B cell (primary cell): ENCODE measurements around the gene CHST2. TPM values are rescaled to one million over a fixed set of nuclear protein-coding genes. Genes with fewer than 3 reads are reported as not detected.

Experiments
- ATAC-seq: fragments of 200-7000 bp; cut with Tn5 transposase; one replicate; pipeline ENCODE4 v1.10.0; 2021; ENCODE audit warnings: low read depth, mild to moderate bottlenecking, moderate number of reproducible peaks, moderate library complexity
- CTCF ChIA-PET: fragments of 350-600 bp; sonication (Branson Sonifier 250); formaldehyde crosslinking; loops from one replicate; lab custom pipeline; 2021; ENCODE audit warnings: antibody characterized with exemption, inconsistent platforms; lab: Charles Lee
- POLR2A ChIA-PET: fragments of 350-600 bp; sonication (Branson Sonifier 250); formaldehyde crosslinking; loops from one replicate; lab custom pipeline; 2021; ENCODE audit warnings: antibody characterized with exemption; lab: Charles Lee
- DNase-seq: peaks from one replicate; pipeline ENCODE4 v3.0.0; 2013
- H2AFZ ChIP-seq: 2 replicates; pipeline ENCODE4 v1.6.1; 2012; ENCODE audit warnings: mild to moderate bottlenecking, low read depth, low read length; ENCODE audit not compliant: insufficient read depth, poor library complexity, severe bottlenecking
- H3K27ac ChIP-seq, 2 donors: 1 replicate in 1 of 2; 2 replicates in 1 of 2; pipeline ENCODE4 v1.5.1; 2012 to 2013; ENCODE audit warnings: low read length in 2 of 2, mild to moderate bottlenecking in 2 of 2, moderate library complexity in 1 of 2
- H3K27me3 ChIP-seq, 4 experiments: fragments of 200-600 bp in 1 of 4; sonication (generic) in 1 of 4; replicated peaks in 1 of 4; 1 replicate in 2 of 4; 2 replicates in 2 of 4; pipeline versions ENCODE4 v1.6.1 to v1.7.0; 2013 to 2016; ENCODE audit warnings: low read length in 3 of 4, mild to moderate bottlenecking in 2 of 4, mixed read lengths in 1 of 4, moderate library complexity in 1 of 4; ENCODE audit not compliant: insufficient read depth in 4 of 4, control insufficient read depth in 3 of 4; ENCODE audit errors: control extremely low read depth in 1 of 4
- H3K36me3 ChIP-seq, 2 experiments: replicated peaks in 1 of 2; 1 replicate in 1 of 2; 2 replicates in 1 of 2; pipeline versions ENCODE4 v1.6.1 to v1.7.1; 2013; ENCODE audit warnings: low read length in 1 of 2; ENCODE audit not compliant: insufficient read depth in 2 of 2, control insufficient read depth in 1 of 2; ENCODE audit errors: control extremely low read depth in 1 of 2, extremely low read depth in 1 of 2
- H3K4me1 ChIP-seq, 2 donors: fragments of 200-600 bp in 1 of 2; sonication (generic) in 1 of 2; 1 replicate in 1 of 2; 2 replicates in 1 of 2; pipeline versions ENCODE4 v1.5.1 to v1.6.1; 2013 to 2017; ENCODE audit warnings: low read length in 2 of 2; ENCODE audit not compliant: control insufficient read depth in 2 of 2, insufficient read depth in 2 of 2
- H3K4me2 ChIP-seq: replicated peaks from 2 replicates; pipeline ENCODE3; 2012; ENCODE audit warnings: mild to moderate bottlenecking, low read depth, low read length; ENCODE audit not compliant: poor library complexity, severe bottlenecking
- H3K4me3 ChIP-seq, 5 experiments: fragments of 200-600 bp in 1 of 5; sonication (generic) in 1 of 5; 1 replicate in 3 of 5; 2 replicates in 2 of 5; pipeline versions ENCODE4 v1.5.1 to v1.7.0; 2011 to 2016; ENCODE audit warnings: low read length in 4 of 5, mild to moderate bottlenecking in 4 of 5, low read depth in 2 of 5, control low read depth in 1 of 5, moderate library complexity in 1 of 5; ENCODE audit not compliant: insufficient read depth in 1 of 5; ENCODE audit errors: control extremely low read depth in 1 of 5, extremely low read depth in 1 of 5
- H3K79me2 ChIP-seq: fragments of 200-600 bp; sonication (generic); one replicate; pipeline ENCODE4 v1.6.0; 2016; ENCODE audit warnings: low read length; ENCODE audit not compliant: control insufficient read depth, insufficient read depth
- H3K9ac ChIP-seq: fragments of 200-600 bp; sonication (generic); 2 replicates; pipeline ENCODE4 v1.6.1; 2017; ENCODE audit warnings: mild to moderate bottlenecking, low read length, moderate library complexity
- H3K9me3 ChIP-seq, 3 donors: one replicate each; pipeline versions ENCODE4 v1.6.1 to v1.7.1; 2013; ENCODE audit warnings: low read length in 2 of 3; ENCODE audit not compliant: control insufficient read depth in 2 of 3, insufficient read depth in 1 of 3; ENCODE audit errors: control extremely low read depth in 1 of 3
- H4K20me1 ChIP-seq: 2 replicates; pipeline ENCODE4 v1.6.0; 2012; ENCODE audit warnings: mild to moderate bottlenecking, low read length; ENCODE audit not compliant: insufficient read depth, control insufficient read depth, poor library complexity, severe bottlenecking
- H3K27ac Mint-ChIP-seq: one replicate; pipeline ENCODE4 v1.8.0; 2021; ENCODE audit warnings: mixed read lengths
- H3K27me3 Mint-ChIP-seq: one replicate; pipeline ENCODE4 v1.8.0; 2021; ENCODE audit warnings: mixed read lengths
- H3K4me1 Mint-ChIP-seq: one replicate; pipeline ENCODE4 v1.8.0; 2021; ENCODE audit warnings: mixed read lengths
- H3K4me3 Mint-ChIP-seq: one replicate; pipeline ENCODE4 v1.8.0; 2021; ENCODE audit warnings: mixed read lengths
- H3K9me3 Mint-ChIP-seq: one replicate; pipeline ENCODE4 v1.8.0; 2022; ENCODE audit warnings: mixed read lengths; ENCODE audit not compliant: insufficient read depth
- CTCF ChIP-seq: fragments of 200-600 bp; IDR thresholded peaks from one replicate; pipeline ENCODE4 v1.8.0; 2022; ENCODE audit warnings: antibody characterized with exemption, mild to moderate bottlenecking
- EZH2 ChIP-seq: IDR thresholded peaks from 2 replicates; pipeline ENCODE4 v1.6.1; 2012; ENCODE audit warnings: borderline replicate concordance, low read depth, mild to moderate bottlenecking, moderate library complexity, low read length; ENCODE audit not compliant: insufficient read depth, poor library complexity, severe bottlenecking
- WGBS: methylation state at CpG from one replicate; pipeline ENCODE4 v1.1.5; 2013; ENCODE audit warnings: missing lambda C conversion rate; ENCODE audit not compliant: insufficient coverage; 5-methylcytosine and 5-hydroxymethylcytosine counted together
- intact Hi-C: fragments of 100-400 bp; cut with micrococcal nuclease; formaldehyde crosslinking; loops from one replicate; pipeline ENCODE4 v1.10.0; 2022
- polyA plus RNA-seq: library from polyadenylated mRNA; depleted of rRNA; stranded (reverse); fragments of >200 nt; gene quantifications from 2 replicates; pipeline ENCODE4 v1.2.3, GENCODE V29; 2012
- total RNA-seq, 2 donors: library from RNA; stranded (reverse); fragments of 120-200 nt in 1 of 2; gene quantifications; 1 replicate in 1 of 2; 2 replicates in 1 of 2; pipeline versions ENCODE4 v1.2.3 to v1.2.4, GENCODE V29; 2013 to 2022

Gene CHST2
- total and polyA plus RNA-seq, 2 donors (not counting 1 experiment from before 2014, with no cell fraction given), result 5.2 to 25.0 TPM

- Histone ChIP-seq H3K9ac (no peak overlapping the region), H3K4me1 (peaks cover 4 to 22% of the 10 kb centered on the region in 2 donors), H3K79me2 (no peaks in the 10 kb centered on the region), H4K20me1 (no peaks in the 10 kb centered on the region), H3K27me3 (peaks cover 0 to 4% (median 0%) of the 10 kb centered on the region in 4 experiments), H3K9me3 (peaks cover 0 to 3% (median 0%) of the 10 kb centered on the region in 3 donors), H2AFZ (no peak overlapping the region), H3K4me2 (no peak overlapping the region), H3K27ac (no peak overlapping the region), H3K4me3 (no peak overlapping the region), H3K36me3 (no peaks in the 10 kb centered on the region)
- Mint-ChIP-seq H3K9me3 (no peaks in the 10 kb centered on the region), H3K4me3 (no peak overlapping the region), H3K4me1 (peaks cover 24% of the 10 kb centered on the region), H3K27ac (peak overlapping the region; percentile 10), H3K27me3 (no peaks in the 10 kb centered on the region)
- 88% methylated on average over 1 of the region's 3 CpGs for WGBS
- intact Hi-C loops, result loop anchor here (5.0 kb wide), 1 partner anchor 34 kb away; the partner anchor contains the start of gene CHST2
- DNase-seq (no peak), ATAC-seq (no peak)
- no peak for TF ChIP-seq EZH2
- TF ChIP-seq CTCF, result no peak
- POLR2A ChIA-PET, result interaction anchor here (0.7 to 1.0 kb wide), 2 partner anchors 19 to 33 kb away, joined by 3 to 4 read pairs; no protein-coding TSS in a partner anchor
- CTCF ChIA-PET, result interaction anchor here (1.7 kb wide), 1 partner anchor 35 kb away, joined by 6 read pairs; no protein-coding TSS in a partner anchor
Observed at GRCh38 chr3:143083781-143084180, 35.8 kb upstream of the CHST2 start.
